Breast epithelium (tissue), 4 donors: ENCODE results near the gene INSC. TPM values are rescaled to one million over a fixed set of nuclear protein-coding genes. Genes with fewer than 3 reads are reported as not detected.

Source experiments
- DNase-seq, 2 donors: peaks; one replicate each; pipeline ENCODE4 v3.0.0-alpha.2; 2019; ENCODE audit warnings: low spot score in 2 of 2
- H3K27ac ChIP-seq, 2 donors: fragments of 200-600 bp; sonication (generic) in 1 of 2; one replicate each; pipeline ENCODE4 v1.5.1; 2016 to 2019; ENCODE audit warnings: mild to moderate bottlenecking in 1 of 2
- H3K27me3 ChIP-seq, 2 donors: fragments of 200-600 bp; sonication (generic) in 1 of 2; one replicate each; pipeline versions ENCODE4 v1.5.1 to v1.6.0; 2017 to 2019; ENCODE audit warnings: control low read depth in 1 of 2, mild to moderate bottlenecking in 1 of 2
- H3K36me3 ChIP-seq: fragments of 200-600 bp; one replicate; pipeline ENCODE4 v1.5.1; 2019
- H3K4me1 ChIP-seq, 2 donors: fragments of 200-600 bp; sonication (generic); one replicate each; pipeline ENCODE4 v1.5.1; 2016 to 2019; ENCODE audit warnings: control low read depth in 1 of 2
- H3K4me3 ChIP-seq, 3 donors: fragments of 200-600 bp; sonication (generic); 1 replicate in 2 of 3; 2 replicates in 1 of 3; pipeline ENCODE4 v1.5.1; 2016 to 2019; ENCODE audit warnings: mild to moderate bottlenecking in 3 of 3, moderate library complexity in 2 of 3
- H3K9me3 ChIP-seq, 2 donors: fragments of 200-600 bp; sonication (generic) in 1 of 2; one replicate each; pipeline ENCODE4 v1.5.1; 2016 to 2019; ENCODE audit warnings: control low read depth in 1 of 2
- POLR2A ChIP-seq: fragments of 450-650 bp; IDR thresholded peaks from one replicate; pipeline ENCODE4 v1.6.1; 2016; ENCODE audit warnings: antibody characterized with exemption, mild to moderate bottlenecking, moderate library complexity
- POLR2AphosphoS5 ChIP-seq, 3 donors: sonication (generic); formaldehyde crosslinking; IDR thresholded peaks; one replicate each; pipeline ENCODE4 v1.6.1; 2017; ENCODE audit warnings: antibody characterized with exemption in 3 of 3
- intact Hi-C: fragments of 100-400 bp; cut with DNase I; formaldehyde crosslinking; loops from one replicate; pipeline ENCODE4 v1.15.1; 2023; ENCODE audit warnings: low total_unique reads
- total RNA-seq, 3 donors: library from RNA; depleted of rRNA; stranded (reverse); fragments of >200 nt; gene quantifications; one replicate each; pipeline ENCODE4 v1.1.0, GENCODE V29; 2016
- TF ChIP-seq, protein P1 (sequence below), 3 donors: fragments of 450-650 bp; IDR thresholded peaks; one replicate each; pipeline ENCODE4 v1.5.1; 2016 to 2017; ENCODE audit warnings: antibody characterized with exemption in 3 of 3, mild to moderate bottlenecking in 3 of 3, moderate library complexity in 3 of 3

INSC gene
- total RNA-seq, 3 donors from 2014 or later: 0.33 to 0.88 TPM; not detected in 1

DNA sequence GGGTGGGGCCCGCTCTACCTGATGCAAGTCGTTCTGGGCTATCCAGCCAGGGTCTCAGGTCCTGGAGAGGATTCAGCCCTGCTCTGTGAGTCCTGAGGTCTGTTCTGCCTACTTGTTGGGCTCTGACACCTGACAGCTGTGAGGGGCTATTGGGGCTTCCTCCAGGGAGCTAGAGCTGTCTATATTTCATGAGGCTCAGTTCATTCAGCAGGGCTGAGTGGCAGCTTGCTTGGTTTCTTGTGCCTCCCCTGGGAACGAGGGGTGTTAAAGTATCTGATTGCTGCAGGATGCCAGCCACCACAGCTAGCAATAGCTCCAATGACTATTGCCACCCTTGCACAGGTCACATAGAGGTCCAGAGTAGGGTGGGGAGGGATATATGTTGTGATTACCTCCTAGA, 26.7 kb downstream of the INSC start:
- DNase-seq: no peak
- Histone ChIP-seq H3K9me3 (no peaks in the 10 kb centered on the region), H3K27ac (no peak overlapping the region), H3K27me3 (no peaks in the 10 kb centered on the region), H3K4me1 (peaks cover 0 to 4% of the 10 kb centered on the region in 2 donors), H3K4me3 (no peak overlapping the region), H3K36me3 (no peaks in the 10 kb centered on the region)
- intact Hi-C loops: no loop called here
- TF ChIP-seq POLR2AphosphoS5 (IDR thresholded peaks at IDR 0.05) (no peak), POLR2A (no peak)
- TF ChIP-seq, protein P1, sequence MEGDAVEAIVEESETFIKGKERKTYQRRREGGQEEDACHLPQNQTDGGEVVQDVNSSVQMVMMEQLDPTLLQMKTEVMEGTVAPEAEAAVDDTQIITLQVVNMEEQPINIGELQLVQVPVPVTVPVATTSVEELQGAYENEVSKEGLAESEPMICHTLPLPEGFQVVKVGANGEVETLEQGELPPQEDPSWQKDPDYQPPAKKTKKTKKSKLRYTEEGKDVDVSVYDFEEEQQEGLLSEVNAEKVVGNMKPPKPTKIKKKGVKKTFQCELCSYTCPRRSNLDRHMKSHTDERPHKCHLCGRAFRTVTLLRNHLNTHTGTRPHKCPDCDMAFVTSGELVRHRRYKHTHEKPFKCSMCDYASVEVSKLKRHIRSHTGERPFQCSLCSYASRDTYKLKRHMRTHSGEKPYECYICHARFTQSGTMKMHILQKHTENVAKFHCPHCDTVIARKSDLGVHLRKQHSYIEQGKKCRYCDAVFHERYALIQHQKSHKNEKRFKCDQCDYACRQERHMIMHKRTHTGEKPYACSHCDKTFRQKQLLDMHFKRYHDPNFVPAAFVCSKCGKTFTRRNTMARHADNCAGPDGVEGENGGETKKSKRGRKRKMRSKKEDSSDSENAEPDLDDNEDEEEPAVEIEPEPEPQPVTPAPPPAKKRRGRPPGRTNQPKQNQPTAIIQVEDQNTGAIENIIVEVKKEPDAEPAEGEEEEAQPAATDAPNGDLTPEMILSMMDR (IDR thresholded peaks at IDR 0.05): no peak

DNA sequence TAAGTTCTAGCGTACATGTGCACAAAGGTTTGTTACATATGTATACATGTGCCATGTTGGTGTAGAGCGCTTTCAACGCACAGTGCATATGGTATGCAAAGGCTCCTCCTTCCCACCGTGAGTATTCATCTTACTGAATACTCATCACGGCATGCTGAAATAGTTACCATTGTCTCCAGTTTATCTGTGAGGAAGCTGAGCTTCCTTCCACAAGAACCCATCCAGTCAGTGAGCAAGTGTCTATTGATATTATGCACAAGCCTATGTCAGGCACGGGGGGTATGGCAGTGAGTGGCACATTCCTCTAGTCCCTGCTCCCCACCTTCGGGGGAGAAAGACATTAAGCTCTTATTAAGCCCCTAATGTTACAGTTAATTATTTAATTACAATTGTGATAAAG, 28.1 kb downstream of the INSC start:
- H3K4me3 ChIP-seq: no peak overlapping the region
- TF ChIP-seq, protein P1 (IDR thresholded peaks at IDR 0.05): no peak
- TF ChIP-seq POLR2AphosphoS5 (IDR thresholded peaks at IDR 0.05) (no peak), POLR2A (no peak)
- no peaks in the 10 kb centered on the region for H3K36me3 ChIP-seq
- H3K27ac ChIP-seq: no peak overlapping the region
- DNase-seq: no peak
- peaks cover 0 to 5% of the 10 kb centered on the region in 2 donors for H3K4me1 ChIP-seq
- intact Hi-C loops: no loop called here
- H3K9me3 ChIP-seq: no peaks in the 10 kb centered on the region
- no peaks in the 10 kb centered on the region for H3K27me3 ChIP-seq

DNA sequence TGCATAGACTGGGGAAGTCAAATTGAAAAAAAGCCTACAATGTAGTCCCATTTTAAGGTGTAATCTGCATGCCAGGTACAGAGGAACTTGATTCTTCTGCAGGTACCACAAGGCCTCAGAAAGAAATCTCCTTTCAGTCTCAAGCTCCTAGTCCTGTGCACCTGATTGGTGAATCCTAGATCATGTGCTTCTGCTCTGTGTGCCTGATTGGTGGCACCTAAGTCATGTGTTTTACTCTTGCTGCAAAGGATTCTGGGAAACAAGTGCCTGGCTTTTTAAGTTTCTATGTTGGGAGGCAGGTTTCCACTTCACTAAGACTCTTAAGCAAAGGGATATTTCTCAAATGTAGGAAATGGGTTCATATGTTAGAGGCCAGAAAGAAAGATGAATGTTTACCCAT, 29.1 kb downstream of the INSC start:
- no peaks in the 10 kb centered on the region for H3K36me3 ChIP-seq
- H3K9me3 ChIP-seq: no peaks in the 10 kb centered on the region
- H3K27ac ChIP-seq: no peak overlapping the region
- intact Hi-C loops: no loop called here
- H3K4me1 ChIP-seq: peaks cover 0 to 5% of the 10 kb centered on the region in 2 donors
- H3K27me3 ChIP-seq: no peaks in the 10 kb centered on the region
- H3K4me3 ChIP-seq: no peak overlapping the region
- no peak for TF ChIP-seq POLR2A
- TF ChIP-seq, protein P1 (IDR thresholded peaks at IDR 0.05): no peak
- no peak for TF ChIP-seq POLR2AphosphoS5 (IDR thresholded peaks at IDR 0.05)
- DNase-seq: no peak

DNA sequence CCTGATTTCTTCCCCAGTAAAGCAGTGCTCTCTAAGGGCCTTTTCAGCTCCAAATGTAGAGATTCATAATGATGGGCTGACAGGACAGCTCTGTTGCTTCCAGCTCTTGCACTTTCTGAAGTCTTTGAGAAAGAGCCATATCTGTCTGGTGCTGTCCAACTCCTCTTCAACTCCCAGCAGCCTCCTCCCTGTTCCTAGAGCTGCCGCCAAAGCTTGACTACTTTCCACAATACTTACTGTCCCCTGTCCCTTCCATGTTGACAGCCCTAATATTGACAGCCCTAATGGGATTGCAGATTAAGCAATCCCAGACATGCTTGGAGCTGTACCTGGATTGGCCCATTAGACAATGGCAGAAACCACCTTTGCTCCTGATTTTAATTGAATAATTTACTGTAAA, 29.6 kb downstream of the INSC start:
- H3K27ac ChIP-seq: no peak overlapping the region
- no peaks in the 10 kb centered on the region for H3K27me3 ChIP-seq
- H3K36me3 ChIP-seq: no peaks in the 10 kb centered on the region
- no peaks in the 10 kb centered on the region for H3K9me3 ChIP-seq
- intact Hi-C loops: no loop called here
- TF ChIP-seq POLR2A (no peak), POLR2AphosphoS5 (IDR thresholded peaks at IDR 0.05) (no peak)
- TF ChIP-seq, protein P1 (IDR thresholded peaks at IDR 0.05): no peak
- no peak overlapping the region for H3K4me3 ChIP-seq
- peaks cover 0 to 5% of the 10 kb centered on the region in 2 donors for H3K4me1 ChIP-seq
- DNase-seq: no peak

DNA sequence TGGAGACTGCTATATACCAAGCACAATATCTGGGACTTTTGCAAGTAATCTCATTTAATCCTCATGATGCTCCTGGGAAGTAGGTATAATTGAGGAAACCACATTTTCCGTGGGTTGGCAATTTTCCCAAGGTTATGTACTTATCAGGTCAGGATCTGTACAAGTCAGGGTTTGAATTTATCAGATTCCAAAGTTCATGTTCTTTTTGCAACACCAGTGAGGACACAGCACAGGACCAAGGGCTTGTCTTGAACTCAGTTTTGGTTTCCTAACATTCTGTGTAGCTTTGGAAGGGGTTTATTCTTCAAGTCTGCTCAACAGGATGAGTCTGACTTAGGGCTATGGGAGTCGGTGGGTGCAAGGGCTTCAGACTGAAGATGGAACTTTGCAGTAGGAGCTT, 30.4 kb downstream of the INSC start:
- no peak overlapping the region for H3K4me3 ChIP-seq
- H3K9me3 ChIP-seq: no peaks in the 10 kb centered on the region
- no peaks in the 10 kb centered on the region for H3K36me3 ChIP-seq
- peaks cover 0 to 5% of the 10 kb centered on the region in 2 donors for H3K4me1 ChIP-seq
- DNase-seq: no peak
- peak overlapping the region in 1 of 2 donors; percentile 48 for H3K27ac ChIP-seq
- intact Hi-C loops: no loop called here
- H3K27me3 ChIP-seq: no peaks in the 10 kb centered on the region
- TF ChIP-seq POLR2A: no peak
- no peak for TF ChIP-seq POLR2AphosphoS5 (IDR thresholded peaks at IDR 0.05)
- TF ChIP-seq, protein P1 (IDR thresholded peaks at IDR 0.05): no peak
